HG03025 (cell line): ENCODE data around the gene RBM44.
"Not testable (repeated sequence)": the region's sequence is repeated elsewhere in the genome, so short reads cannot be mapped to it uniquely, and the experiment has no call there.

ENCODE experiments used
- ATAC-seq: cut with Tn5 transposase; IDR thresholded peaks from one replicate; pipeline ENCODE4 v1.9.1; 2021; ENCODE audit warnings: mild to moderate bottlenecking, moderate library complexity; ENCODE audit not compliant: unreplicated experiment, low FRiP score

The RBM44 gene

DNA sequence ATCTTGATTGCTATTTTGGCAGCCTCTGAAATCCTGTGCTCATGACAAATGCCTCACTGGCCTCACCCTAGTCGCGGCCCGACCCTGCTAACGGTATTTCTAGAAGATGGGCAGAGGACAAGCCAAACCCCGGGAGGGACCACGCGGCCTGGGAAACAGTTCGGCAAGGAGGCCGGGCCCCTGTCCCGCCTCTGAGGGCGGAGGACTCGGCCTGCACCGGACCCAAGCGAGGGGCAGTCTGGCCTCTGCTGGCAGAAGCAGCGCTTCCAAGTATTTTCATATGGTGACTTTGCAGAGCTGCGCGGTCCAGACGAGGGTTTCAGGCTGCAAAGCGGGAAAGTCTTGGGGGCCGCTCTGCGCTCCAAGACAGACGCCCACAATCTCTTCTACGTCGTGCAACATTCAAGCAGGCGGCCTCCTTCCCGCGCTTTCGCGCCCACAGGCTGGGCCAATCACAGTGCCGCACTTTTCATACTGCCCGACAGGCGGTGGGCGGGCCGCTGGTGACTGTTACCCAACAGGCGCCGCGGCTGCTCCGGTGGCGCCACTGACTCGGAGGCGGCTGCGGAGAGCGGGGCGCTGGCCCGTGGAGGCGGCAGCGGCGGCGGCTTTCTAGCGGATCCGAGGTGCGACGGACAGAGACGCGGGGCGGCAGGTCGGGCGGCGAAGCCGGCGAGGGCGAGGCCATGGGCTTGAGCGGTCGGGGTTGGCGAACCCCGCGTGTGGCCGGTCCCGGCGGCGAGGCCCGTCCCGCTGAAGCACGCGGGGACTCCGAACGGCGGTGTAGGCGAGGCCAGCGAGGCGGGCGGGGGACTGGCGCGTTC lies at the start of gene RBM44:
Gene RBM44 (plus strand): TSS at position 544 of the 824 bp plus-strand sequence. CDS start 14,831 bp downstream, outside the sequence.
- no peak for ATAC-seq

- no peak for ATAC-seq
These were observed 49.6 kb upstream of the RBM44 start for GRCh38 chr2:237749002-237749401.

GRCh38 chr2:237749961-237750360 lies 48.6 kb upstream of the RBM44 start:
- no peak for ATAC-seq

- ATAC-seq, result not testable (repeated sequence)
These were observed 48.1 kb upstream of the RBM44 start for GRCh38 chr2:237750441-237750840.

DNA sequence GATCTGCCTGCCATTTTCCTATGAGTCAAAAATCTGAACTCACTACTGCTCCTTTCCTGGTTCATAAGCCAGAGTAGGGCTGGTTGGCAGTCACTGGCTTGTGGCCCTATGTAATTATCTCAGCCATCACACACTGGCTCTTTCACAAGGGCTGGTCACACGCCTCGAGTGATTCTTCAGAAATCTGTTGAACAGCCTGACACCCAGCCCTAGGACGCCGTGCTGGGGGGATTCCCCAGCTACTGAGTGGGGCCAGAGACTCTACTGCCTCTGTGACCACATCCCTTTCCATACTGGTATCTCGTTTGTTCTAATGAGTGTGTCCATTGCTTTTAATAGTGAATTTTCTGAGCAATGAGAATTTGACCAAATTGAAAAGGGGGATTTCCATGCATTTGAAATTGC lies 45.8 kb upstream of the RBM44 start:
- ATAC-seq, result peak; percentile 89

GRCh38 chr2:237754182-237754581 lies 44.4 kb upstream of the RBM44 start:
- ATAC-seq, result no peak

DNA sequence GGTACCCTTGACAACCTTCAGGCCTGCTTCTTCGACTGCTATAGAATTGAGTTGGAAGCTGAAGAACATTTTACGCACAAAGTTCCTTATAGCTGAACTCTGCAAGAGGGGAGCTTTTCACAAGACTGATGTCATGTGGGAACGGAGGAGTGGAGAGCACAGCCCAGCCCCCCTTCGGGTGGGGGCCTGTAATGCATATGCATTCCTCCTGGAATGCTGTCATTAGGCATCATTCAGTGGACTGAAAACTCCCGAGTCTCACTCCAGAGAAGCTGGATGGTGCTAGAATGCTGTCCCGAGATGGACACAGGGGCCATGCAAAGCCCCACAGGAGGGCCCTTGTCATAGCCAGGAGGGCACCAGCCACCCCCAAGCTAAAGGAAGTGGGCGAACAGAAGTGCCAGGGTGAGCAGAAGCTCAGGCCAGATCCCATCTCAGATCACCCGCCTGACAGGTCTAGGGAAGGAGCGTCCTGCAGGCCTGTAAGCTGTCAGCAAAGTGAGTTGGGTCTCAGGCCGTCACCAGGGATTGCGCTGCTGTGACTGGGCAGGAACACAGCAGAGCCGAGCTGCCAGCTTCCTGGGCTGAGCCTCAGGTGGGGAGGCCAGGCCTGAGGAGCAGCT lies 43.8 kb upstream of the RBM44 start:
- ATAC-seq, result no peak

GRCh38 chr2:237757616-237758015 lies 41.0 kb upstream of the RBM44 start:
- ATAC-seq, result no peak

- ATAC-seq, result no peak
These were observed 40.4 kb upstream of the RBM44 start for GRCh38 chr2:237758185-237758584.

DNA sequence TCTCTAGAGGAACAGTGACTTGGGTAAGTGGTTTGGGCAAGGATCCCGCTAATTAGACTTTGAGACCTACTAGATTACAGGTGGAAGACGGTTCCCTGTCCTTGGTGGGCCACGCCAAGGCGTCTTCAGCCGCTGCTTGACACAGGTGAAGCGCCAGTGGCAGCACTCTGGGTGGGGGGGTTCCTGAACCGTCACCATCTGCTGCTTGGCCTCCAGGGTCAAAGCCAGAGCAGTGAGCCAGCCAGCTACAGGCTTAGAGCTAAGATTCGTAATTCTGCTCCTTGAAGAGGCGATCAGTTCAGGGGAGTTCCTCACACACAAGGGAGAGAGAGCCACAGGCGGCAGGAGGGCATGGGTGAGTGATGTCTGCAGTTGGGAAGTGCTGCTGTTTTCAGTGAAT lies 39.4 kb upstream of the RBM44 start:
- no peak for ATAC-seq

- ATAC-seq, result no peak
These were observed 37.8 kb upstream of the RBM44 start for GRCh38 chr2:237760506-237761502.

GRCh38 chr2:237762291-237763182 lies 36.0 kb upstream of the RBM44 start:
- not testable (repeated sequence) for ATAC-seq

DNA sequence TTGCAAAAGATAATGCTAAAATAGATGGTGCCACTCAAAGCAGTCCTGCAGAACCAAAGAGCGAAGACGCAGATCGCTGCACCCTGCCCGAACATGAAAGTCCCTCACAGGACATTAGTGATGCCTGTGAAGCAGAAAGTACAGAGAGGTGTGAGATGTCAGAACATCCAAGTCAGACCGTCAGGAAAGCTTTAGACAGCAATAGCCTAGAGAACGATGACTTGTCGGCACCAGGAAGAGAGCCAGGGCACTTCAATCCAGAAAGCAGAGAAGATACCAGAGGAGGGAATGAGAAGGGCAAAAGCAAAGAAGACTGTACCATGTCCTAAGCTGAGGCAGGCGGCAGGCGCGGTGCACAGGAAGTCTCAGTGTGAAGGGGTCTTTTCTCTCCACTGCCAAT lies 34.8 kb upstream of the RBM44 start:
- no peak for ATAC-seq

GRCh38 chr2:237765122-237765521 lies 33.5 kb upstream of the RBM44 start:
- not testable (repeated sequence) for ATAC-seq

GRCh38 chr2:237765875-237766274 lies 32.7 kb upstream of the RBM44 start:
- ATAC-seq, result no peak

GRCh38 chr2:237766340-237766739 lies 32.2 kb upstream of the RBM44 start:
- ATAC-seq, result no peak

DNA sequence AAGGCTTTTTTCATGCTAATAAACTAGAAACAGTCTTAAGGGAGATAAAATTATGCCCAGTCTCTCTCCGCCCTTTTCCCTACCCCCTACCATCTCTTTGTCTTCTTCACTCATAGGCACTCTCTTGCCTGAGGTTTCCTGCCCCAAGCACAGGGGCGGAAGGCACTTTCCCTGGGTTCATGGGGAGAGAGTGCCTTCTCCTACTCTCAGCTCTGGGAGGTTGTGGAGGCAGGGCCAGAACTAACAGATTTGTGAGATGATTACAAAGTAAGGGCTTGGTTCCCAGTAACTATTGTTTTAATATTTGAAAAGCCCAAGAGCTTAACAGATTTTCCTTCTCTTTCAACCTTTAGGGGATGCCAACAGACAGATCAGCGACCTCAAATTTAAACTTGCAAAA lies 26.1 kb upstream of the RBM44 start:
- ATAC-seq, result no peak

GRCh38 chr2:237773826-237774225 lies 24.8 kb upstream of the RBM44 start:
- no peak for ATAC-seq

- no peak for ATAC-seq
These were observed 23.6 kb upstream of the RBM44 start for GRCh38 chr2:237774811-237775553.
